GM03348 (cell line): ENCODE results near the gene CHPF.

ENCODE experiments used
- DNase-seq: peaks from one replicate; pipeline ENCODE4 v3.0.0; 2012; ENCODE audit warnings: low spot score

The CHPF gene

GRCh38 chr2:219532378-219532649 is 11.3 kb downstream of the CHPF start:
- no peak for DNase-seq

DNA sequence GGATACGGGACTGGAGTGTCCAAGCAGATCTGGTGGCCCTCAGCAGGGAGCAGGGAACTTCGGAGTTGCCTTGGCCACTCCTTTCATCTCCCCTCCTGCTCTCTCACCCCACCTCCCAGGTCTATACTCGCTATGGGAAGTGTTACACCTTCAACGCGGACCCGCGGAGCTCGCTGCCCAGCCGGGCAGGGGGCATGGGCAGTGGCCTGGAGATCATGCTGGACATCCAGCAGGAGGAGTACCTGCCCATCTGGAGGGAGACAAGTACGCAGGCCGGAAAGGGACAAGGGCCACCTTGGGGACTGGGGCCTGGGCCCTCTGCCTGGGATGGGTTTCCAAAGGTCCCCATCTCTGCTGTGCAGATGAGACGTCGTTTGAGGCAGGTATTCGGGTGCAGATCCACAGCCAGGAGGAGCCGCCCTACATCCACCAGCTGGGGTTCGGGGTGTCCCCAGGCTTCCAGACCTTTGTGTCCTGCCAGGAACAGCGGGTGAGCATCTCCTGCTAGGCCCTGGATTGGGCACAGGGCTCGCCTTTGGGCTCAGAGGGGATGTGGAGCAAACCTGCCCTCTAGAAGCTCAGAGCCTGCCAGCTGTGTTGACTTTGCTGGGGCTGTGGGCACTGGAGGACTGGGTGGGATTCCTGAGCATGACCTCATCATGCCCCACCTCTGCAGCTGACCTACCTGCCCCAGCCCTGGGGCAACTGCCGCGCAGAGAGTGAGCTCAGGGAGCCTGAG is 11.8 kb downstream of the CHPF start:
- DNase-seq = no peak

DNA sequence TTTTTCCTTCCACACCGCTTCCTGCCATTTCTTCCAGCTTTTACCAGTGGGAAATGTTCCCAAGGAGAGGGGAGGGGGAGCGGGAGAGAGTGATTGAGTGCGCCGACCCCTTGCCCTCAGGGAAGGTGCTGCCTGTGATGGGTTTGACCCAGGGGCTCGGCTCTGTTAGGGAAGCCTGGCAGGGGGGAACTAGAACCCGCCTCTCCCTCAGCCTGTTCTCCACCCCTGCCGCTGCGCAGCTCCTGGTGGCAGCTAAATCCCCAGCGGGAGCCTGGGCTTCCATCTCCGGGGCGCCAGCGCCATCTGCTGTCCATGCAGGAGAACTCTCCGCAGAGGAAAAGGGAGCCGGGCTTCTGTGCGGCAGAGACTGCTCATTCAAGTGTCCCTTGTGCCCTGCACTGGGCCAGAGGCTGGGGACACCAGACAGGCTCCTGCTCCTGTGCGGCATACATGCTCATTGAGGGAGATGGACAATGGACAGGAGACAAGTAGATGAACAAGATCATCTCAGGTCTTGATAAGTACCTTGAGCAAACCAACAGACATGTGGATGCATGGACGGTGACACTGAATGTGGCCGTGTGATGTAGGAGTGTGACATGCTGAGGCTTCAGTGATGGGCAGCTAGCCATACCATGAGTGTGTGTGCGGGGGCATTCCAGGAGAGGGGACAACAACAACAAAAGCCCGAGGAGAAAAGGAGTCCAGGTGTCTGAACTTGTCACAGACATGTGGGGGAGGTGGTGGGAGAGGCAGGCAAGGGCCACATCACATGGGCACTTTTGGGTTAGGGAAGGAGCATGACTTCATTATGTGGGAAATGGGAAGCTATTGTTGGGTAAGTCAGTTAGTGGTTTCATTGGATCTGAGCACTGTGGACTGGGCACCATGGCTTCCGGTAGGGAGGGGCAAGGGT is 13.3 kb downstream of the CHPF start:
- DNase-seq = peak; percentile 94

DNA sequence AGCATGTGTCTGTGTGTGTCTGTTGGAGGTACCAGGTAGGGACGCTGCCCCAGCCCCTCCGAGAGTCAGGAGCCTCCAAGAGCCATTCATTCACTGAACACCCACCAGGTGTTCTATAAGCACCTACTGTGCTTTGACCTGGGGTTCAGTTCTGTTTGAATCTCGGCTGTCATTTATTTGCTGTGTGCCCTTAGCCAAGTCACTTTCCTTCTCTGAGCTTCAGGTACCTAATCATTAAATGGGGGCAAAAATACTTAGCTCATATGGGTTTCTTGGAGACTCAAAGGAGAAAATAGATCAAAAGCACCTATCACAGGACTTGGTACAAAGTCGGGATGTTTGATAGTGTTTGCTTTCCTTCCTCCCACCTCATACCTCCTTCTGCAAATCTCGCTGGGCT is 16.1 kb downstream of the CHPF start:
- no peak for DNase-seq

GRCh38 chr2:219527076-219527394 is 16.6 kb downstream of the CHPF start:
- DNase-seq = no peak

GRCh38 chr2:219526320-219527075 is 17.1 kb downstream of the CHPF start:
- DNase-seq = no peak

GRCh38 chr2:219525533-219526232 is 17.9 kb downstream of the CHPF start:
- no peak for DNase-seq

- no peak for DNase-seq
These were observed 18.8 kb downstream of the CHPF start for GRCh38 chr2:219524817-219525216.

- no peak for DNase-seq
These were observed 20.5 kb downstream of the CHPF start for GRCh38 chr2:219523031-219523671.

GRCh38 chr2:219522111-219523030 is 21.2 kb downstream of the CHPF start:
- peak; percentile 82 for DNase-seq

- DNase-seq = peak; percentile 82
These were observed 22.3 kb downstream of the CHPF start for GRCh38 chr2:219521066-219521880.

DNA sequence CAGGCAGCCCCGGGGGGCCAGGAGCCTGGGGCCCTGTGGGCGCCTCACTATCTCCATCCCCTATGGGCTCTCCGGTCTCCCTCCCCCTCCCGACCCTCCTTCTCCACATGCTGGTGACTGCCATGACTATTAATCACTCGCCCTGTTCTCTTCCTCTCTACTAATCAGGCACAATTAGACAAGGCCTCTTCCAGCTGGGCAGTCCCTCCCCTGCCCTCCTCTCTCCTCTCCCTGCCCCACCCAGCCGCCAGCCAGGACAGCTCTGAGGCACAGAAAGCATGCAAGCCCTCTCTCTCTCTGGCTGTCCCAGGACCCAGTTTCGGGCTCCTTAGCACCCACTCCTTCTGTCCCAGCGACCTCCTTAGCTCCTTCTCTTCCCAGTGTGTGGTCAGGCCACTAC is 23.5 kb downstream of the CHPF start:
- DNase-seq = no peak

DNA sequence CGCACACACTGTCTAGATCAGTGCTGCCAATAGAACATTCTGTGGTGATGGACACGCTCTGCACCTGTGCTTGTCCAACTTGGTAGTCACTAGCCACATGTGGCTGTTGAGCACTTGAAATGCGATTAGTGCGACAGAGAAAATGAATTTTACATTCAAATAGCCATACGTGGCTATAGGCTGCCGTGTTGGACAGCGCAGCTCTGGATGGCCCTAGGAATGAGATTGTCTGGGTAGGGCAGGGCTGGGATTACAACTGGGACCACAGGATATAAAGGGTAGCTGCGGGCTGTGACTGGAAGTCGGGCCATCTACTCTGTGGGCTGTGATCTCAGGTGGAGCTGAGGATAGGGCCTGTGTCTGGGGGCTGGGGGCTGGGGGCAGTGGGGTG is 24.1 kb downstream of the CHPF start:
- no peak for DNase-seq

DNA sequence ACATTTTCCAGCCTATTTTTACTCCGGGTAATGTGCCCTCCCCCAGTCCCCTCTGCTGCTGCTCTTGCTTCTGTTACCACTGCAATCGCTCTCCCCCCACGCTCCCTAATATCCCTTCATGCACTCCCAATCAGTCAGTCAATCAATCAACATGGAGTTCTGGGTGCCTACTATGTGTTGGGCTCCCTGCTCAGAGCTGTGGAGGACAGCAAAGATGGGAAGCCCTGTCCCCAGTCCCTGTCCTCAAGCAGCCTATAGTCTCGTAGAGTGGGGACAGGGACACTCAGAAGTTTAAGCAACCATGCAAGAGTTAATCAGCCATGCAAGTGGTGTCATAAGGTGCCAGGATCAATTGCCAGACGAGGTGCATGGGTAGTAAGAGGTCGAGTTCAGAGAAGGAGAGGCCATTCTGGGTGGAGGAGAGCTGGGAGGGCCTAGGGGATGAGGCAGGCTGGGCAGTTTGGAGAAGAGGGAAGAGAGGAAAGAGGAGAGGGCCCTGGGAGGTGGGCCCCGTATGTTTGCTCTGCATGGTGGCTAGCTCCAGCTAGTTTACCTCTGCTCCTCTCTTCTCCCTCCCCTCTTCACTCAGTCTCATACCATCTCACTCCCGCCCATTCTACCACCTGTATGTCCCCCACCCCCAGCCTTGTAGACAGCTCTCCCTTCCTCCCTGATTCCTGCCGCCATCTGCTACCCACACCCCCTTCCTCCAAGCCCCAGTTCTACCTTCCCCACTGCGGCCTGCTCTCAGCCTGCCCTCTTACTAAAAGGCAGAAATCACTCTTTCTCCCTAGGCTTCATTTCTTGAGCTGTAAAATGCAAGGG is 25.4 kb downstream of the CHPF start:
- DNase-seq = no peak

GRCh38 chr2:219516888-219517287 is 26.7 kb downstream of the CHPF start:
- no peak for DNase-seq

GRCh38 chr2:219515874-219516629 is 27.6 kb downstream of the CHPF start:
- DNase-seq = no peak

DNA sequence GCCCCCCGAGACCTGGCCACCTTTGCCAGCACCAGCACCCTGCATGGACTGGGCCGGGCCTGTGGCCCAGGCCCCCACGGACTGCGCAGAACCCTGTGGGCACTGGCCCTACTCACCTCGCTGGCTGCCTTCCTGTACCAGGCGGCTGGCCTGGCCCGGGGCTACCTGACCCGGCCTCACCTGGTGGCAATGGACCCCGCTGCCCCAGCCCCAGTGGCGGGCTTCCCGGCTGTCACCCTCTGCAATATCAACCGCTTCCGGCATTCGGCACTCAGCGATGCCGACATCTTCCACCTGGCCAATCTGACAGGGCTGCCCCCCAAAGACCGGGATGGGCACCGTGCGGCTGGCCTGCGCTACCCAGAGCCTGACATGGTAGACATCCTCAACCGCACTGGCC is 28.8 kb downstream of the CHPF start:
- DNase-seq = no peak

DNA sequence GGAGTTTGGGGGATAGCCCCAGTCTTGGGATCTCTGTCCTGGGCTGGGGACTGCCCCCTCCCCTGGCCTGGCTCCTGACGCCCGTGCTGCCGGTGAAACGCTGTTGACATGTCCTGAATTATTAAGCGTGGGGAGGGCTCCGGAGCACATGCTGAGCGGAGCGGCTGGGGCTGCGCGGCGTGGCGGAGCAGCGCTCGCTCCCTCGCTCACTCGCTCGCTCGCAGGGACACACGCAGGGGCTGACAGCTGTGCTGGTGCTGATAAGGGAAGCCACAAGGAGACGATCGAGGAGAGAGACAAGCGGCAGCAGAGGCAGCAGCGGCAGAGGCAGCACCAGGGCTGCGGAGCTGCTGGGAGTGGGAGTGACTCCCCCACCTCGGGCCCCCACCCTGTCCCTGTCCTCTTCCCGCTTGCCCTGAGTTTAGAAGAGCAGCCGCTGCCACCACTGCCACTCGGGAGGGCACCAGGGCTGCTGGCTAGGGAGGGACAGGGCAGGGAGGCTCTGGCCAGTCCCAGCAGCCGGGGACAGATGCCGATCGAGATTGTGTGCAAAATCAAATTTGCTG is 29.3 kb downstream of the CHPF start, which contains the start of gene ASIC4:
ASIC4 (plus strand) TSS at position 287 of the 566 bp plus-strand sequence; CDS start at position 530, 243 bp downstream.
- peak; percentile 35 for DNase-seq
